A549 treated with Mapracorat at 1 μM for 4 hours (cell line): ENCODE results near the gene FOXR1. TPM values are rescaled to one million over a fixed set of nuclear protein-coding genes. Genes with fewer than 3 reads are reported as not detected.

Experiments
- total RNA-seq: library from RNA; stranded (reverse); fragments of 200-300 nt; extraction: Qiagen RNA extraction; gene quantifications from 5 replicates; pipeline ENCODE4 v1.2.3, GENCODE V29; 2022

The FOXR1 gene, protein sequence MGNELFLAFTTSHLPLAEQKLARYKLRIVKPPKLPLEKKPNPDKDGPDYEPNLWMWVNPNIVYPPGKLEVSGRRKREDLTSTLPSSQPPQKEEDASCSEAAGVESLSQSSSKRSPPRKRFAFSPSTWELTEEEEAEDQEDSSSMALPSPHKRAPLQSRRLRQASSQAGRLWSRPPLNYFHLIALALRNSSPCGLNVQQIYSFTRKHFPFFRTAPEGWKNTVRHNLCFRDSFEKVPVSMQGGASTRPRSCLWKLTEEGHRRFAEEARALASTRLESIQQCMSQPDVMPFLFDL
- not detected in 5 replicates for total RNA-seq

GRCh38 chr11:118971646-118972045, at the start of gene FOXR1:
Gene FOXR1 (plus strand): TSS chr11:118971761. CDS start chr11:118971932, 171 bp downstream.

GRCh38 chr11:118956094-118956846, 15.3 kb upstream of the FOXR1 start, which contains the start of gene UPK2:
Gene UPK2 (plus strand): TSS chr11:118956298. CDS start chr11:118956351, 53 bp downstream.

GRCh38 chr11:118997627-118998387, 26.2 kb downstream of the FOXR1 start, which contains the start of gene CENATAC:
Gene CENATAC (plus strand): TSS chr11:118998138. CDS start chr11:118998198, 60 bp downstream.

DNA sequence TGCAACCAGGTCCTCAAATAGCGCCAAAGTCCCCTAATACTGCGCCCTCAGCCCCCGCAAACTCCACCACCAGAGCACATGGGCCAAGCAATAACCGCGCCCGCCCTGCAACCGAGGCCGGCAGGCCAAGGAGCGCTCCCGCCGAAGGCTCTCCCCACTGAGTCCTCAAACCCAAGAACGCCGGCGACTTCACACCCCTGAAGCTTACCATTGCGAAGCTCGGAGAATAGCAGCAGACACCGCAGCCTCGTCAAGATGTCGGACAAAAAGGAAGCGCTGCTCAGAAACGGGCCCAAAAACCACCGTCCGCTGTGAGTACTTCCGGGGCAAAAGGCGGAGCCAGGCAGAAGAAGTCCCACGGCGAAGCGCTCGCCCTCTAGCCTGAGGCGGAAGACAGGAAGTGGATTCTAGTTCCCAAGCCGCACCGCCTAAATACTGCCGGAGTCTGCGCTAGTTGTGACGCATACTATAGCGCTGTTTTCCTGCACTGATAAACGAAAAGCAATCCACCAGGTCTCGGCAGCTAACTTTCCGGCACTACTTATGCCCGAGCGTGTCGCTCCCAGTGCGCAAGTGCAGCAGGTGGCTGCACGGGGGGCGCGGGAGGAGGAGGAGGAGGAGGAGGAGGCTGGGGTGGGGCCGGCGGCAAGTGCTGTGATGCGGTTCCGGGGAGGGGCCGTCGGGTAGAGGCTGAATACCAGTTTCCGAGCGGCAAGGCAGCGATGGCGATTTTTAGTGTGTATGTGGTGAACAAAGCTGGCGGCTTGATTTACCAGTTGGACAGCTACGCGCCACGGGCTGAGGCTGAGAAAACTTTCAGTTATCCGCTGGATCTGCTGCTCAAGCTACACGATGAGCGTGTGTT, 46.7 kb downstream of the FOXR1 start, which contains the start of the genes RPS25 and TRAPPC4:
RPS25 (minus strand) TSS at position 270 of the 865 bp plus-strand sequence; CDS start at position 211, 59 bp downstream.
TRAPPC4 (plus strand) TSS at position 693 of the 865 bp plus-strand sequence; CDS start at position 723, 30 bp downstream.

GRCh38 chr11:119030329-119031047, 58.9 kb downstream of the FOXR1 start, which contains the start of gene SLC37A4:
Gene SLC37A4 (minus strand): TSS chr11:119030877.

Other genes starting within 250 kb of the FOXR1 start
- 19.5 to 29.5 TPM (median 23.9 TPM) in 5 replicates for gene DDX6, start 180.6 kb upstream of the FOXR1 start, total RNA-seq
- 0.07 to 0.16 TPM (median 0.10 TPM) in 5 replicates for gene CXCR5, start 87.9 kb upstream of the FOXR1 start, total RNA-seq
- 99.5 to 240 TPM (median 201 TPM) in 5 replicates for gene BCL9L, start 45.8 kb upstream of the FOXR1 start, total RNA-seq
- 0.39 to 1.2 TPM (median 0.98 TPM) in 5 replicates for gene UPK2, start 15.5 kb upstream of the FOXR1 start, total RNA-seq
- gene CENATAC, start 26.4 kb downstream of the FOXR1 start, total RNA-seq, result 9.4 to 17.1 TPM (median 14.2 TPM) in 5 replicates
- 785 to 1,034 TPM (median 805 TPM) in 5 replicates for gene RPS25, start 46.6 kb downstream of the FOXR1 start, total RNA-seq
- gene TRAPPC4, start 47.0 kb downstream of the FOXR1 start, total RNA-seq, result 56.5 to 66.9 TPM (median 60.0 TPM) in 5 replicates
- 10.1 to 12.2 TPM (median 11.8 TPM) in 5 replicates for gene SLC37A4, start 59.1 kb downstream of the FOXR1 start, total RNA-seq
- gene HYOU1, start 85.4 kb downstream of the FOXR1 start, total RNA-seq, result 39.3 to 49.3 TPM (median 46.7 TPM) in 5 replicates
- 9.7 to 13.8 TPM (median 11.7 TPM) in 5 replicates for gene VPS11, start 96.1 kb downstream of the FOXR1 start, total RNA-seq
- gene HMBS, start 113.1 kb downstream of the FOXR1 start, total RNA-seq, result 45.6 to 51.4 TPM (median 49.7 TPM) in 5 replicates
- 31.6 to 43.9 TPM (median 36.0 TPM) in 5 replicates for gene DPAGT1, start 130.1 kb downstream of the FOXR1 start, total RNA-seq
- 3.9 to 6.3 TPM (median 5.4 TPM) in 5 replicates for gene C2CD2L, start 135.6 kb downstream of the FOXR1 start, total RNA-seq
- 8.2 to 9.5 TPM (median 9.2 TPM) in 5 replicates for gene HINFP, start 149.8 kb downstream of the FOXR1 start, total RNA-seq
- 0.16 to 0.50 TPM (median 0.34 TPM) in 5 replicates for gene ABCG4, start 177.3 kb downstream of the FOXR1 start, total RNA-seq
- gene NLRX1, start 197.0 kb downstream of the FOXR1 start, total RNA-seq, result 7.5 to 11.4 TPM (median 10.3 TPM) in 5 replicates
- 0.13 to 0.52 TPM (median 0.24 TPM) in 3 of 5 replicates, not detected in the others for gene NHERF4, start 213.7 kb downstream of the FOXR1 start, total RNA-seq
- gene CBL, start 234.6 kb downstream of the FOXR1 start, total RNA-seq, result 5.9 to 9.0 TPM (median 7.2 TPM) in 5 replicates